NCI-H82 treated with DMSO at 0.1 percent for 48 hours (cell line): Measurements from ENCODE around the gene SEZ6L.

Experiments
- DNase-seq: peaks from one replicate; lab custom pipeline; 2025; ENCODE audit not compliant: unreplicated experiment; lab: John Stamatoyannopoulos, UW

Gene SEZ6L

DNA sequence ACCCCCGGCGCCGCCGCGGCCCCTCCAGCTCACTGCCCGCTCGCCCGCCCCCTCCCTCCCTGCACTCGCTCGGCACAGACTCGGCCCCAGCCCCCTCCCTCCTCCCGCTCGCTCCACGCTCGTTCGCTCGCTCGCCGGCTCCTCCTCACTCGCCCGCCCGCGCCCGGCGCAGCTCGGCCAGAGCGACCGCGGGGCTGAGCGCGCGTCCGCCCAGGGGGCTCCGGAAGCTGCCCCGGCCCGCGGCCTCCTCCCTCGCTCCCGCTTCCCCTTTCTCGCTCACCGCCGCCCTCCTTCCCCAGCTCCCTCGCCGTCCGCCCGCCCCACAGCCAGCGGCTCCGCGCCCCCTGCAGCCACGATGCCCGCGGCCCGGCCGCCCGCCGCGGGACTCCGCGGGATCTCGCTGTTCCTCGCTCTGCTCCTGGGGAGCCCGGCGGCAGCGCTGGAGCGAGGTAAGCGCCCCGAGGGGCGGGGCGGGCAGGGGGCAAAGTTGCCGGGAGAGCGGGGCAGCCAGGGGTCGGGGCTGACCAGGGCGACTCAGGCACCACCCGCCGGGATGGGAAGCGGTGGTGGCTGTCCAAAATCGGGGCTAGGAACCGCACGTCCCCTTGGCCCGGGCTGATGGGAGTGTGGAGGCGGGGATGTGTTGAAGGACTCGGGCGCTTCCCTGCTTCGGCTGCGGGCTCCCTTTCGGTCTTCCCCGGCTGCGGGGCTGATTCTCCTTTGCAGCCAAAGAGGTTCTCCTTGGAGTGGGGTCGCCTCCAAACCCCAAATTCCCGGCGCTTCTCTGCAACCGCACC is at the start of gene SEZ6L:
Gene SEZ6L (plus strand): TSS at position 148 of the 797 bp plus-strand sequence. CDS start 208 bp downstream, at position 356.
- peak; percentile 18 for DNase-seq

DNA sequence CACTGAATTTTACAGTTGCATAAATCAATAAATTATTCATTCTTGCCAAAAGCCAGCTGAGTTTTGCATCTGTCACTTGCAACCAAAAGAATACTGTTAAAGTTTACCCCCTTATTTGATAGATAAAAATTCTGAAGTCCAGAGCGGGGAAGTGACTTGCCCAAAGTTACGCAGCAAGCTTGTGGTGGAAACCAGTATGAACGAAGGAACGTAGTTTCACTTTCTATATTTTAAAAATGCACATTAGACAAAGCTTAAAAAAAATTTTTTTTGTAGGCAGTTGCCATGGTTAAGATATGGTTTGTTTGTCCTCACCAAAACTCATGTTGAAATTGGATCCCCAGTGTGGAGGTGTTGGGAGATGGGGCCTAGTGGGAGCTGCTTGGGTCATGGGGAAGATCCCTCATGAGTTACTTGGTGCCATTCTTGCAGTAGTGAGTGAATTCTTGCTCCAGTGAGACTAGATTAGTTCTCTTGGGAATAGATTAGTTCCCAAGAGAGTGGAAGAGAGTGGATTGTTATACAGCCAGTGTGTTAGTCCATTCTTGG is 46.3 kb upstream of the SEZ6L start:
- no peak for DNase-seq

DNA sequence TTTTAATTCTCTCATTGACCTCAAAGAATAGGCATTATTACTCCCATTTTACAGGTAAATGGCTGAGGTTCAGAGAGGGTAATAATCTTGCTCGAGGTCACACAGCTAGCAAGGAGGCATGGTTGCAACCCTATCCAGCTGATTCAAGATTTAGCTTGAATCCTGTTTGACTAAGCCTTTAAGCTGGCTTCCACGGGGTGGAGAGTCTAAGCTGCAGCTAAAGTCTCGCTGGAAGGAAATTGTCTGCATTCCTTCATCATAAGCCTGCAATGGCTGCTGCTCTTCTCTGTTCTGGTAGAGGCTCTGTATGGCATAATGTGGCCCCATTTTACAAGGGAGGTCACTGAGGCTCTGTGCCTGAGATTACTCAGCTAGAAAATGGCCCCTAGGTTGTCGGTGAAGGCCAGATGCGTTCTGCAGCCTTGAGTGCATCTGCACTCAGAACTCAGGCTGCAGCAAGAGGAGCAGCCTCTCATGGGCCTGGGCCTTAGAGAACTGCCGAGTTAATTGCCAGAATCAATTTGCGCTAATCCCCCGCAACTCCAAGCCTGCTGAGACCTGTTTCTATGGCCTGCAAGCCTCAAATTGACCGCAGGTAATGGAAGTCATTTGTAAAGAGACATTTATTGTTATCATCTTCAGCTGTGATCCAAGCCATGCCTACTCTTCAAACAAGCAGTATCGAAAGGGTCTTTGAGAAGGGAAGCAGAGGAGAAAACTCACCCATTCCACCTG is 44.1 kb upstream of the SEZ6L start:
- peak; percentile 50 for DNase-seq

DNA sequence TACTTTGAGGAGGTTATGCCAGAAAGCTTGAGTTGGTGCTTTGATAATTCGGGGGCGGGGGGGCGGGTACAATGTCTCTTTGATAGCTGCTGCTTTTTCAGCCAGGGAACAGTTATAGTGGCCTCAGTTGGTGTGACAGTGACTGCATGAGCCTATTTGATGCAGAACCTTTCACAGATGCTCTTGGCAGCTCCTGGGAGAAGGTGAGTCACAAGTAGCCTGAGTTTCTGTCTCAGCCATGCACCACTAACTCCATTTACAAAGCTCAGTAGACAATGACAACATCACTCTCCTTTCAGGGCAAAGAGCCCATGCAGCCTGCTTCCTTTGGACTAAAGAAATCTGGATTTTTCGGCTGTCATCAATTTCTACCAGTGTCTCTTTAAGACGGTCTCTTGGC is 42.1 kb upstream of the SEZ6L start:
- no peak for DNase-seq

DNA sequence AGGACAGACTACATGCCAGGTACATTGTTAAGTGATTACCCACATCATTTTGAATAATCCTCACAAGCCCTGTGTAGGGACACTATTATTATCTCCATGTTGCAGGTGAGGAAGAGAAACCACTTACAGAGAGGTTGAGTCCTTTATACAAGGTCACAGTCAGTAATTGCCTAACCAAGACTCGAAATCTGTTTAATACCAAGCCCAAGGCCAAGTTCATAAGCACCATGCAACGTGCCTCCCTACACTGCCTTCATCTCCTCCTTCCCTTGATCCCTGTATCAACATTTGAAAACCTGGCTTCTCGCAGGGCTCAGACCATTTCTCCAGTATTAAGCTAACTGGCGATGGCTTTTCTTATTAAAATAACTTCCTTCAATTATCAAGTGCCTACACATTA is 41.7 kb upstream of the SEZ6L start:
- DNase-seq = no peak

DNA sequence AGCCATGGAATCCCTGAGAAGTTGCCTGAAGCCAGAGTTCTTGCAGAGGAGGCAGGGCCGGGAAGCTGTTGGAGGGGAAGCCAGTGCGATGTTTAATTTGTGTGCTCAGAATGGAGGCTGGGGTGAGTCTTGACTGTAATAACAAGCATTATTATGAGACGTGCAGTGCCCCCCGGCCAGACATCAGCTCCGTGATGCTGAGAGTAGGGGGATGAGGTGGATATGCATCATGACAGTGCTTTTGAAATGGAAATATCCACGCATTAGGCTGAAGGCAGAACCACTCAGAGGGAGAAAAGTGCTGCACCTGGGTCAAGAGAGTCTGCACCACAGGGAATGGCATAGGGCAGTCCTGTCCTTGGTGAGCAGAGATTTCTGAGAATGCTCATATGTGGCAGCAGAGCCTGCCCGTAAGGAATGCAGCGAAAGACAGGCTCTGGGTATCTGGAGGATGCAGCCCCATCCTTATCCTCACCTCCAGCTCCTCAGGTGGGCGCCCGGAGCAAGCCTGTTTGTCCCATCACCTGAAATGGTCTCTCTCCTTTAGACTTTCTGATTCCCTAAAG is 37.6 kb upstream of the SEZ6L start:
- DNase-seq = no peak

DNA sequence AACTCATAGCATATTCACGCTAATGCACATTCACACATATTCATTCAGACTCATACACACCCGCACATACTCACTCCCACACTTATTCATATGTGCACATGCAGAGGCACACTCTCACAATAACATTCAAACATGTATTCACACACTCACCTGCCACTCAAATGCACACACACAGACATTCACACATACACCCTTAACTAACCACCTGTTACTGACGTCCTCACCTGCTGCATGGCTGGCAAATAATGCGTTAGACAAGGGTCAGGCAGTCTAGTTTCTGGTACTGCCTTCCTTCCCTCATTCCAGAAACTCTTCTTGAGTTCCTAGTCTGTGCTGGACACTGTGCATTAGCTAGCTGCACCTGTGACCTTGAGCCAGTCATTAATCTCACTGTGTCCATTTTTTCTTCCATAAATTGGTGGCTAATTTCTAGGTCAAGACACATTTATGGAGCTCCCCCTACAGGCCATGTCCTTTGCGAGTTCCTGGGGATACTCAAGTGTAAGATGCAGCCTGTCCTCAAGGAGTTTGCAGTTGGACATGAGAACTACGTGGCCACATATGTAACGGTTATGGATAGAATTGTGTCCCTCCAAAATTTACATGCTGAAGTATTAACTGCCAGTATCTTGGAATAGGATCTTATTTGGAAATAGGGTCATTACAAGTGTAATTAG is 34.5 kb upstream of the SEZ6L start:
- no peak for DNase-seq

DNA sequence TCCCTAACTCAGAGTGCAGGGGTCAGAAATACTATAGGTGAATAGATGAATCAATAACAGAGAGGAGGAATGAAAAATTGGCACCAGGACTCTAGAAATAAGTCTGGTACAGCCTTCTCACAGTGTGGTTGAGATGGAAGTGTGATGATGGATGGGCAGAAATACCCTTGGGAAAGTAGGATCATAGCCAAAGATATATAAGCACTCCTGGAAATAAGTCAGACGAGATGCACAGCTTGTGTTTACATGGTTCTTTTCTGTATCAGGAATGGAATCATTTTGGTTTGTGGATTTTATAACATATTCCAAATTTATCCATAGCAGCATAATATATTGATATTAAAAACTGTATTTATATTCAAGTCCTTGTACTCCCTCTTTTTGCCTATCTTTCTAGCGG is 33.5 kb upstream of the SEZ6L start:
- DNase-seq = no peak

DNA sequence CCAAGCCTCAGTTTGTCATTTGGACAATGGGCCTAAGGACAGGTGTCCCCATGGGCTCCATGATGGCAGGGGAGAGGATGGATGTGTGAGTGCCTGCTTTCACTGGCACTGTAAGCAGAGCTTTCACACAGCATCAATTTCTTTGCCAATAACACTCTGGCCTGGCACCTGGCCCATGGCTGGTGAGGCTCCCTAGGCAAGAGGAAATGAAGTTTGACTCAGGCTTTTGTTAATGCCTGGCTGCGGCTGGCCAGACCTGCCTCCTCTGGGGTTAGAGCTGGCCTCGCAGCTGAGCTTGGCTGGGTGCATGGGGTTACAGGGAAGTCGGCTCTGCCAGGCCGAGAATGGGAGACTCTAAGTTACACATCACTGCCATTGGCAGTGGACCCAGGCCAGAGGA is 30.0 kb upstream of the SEZ6L start:
- DNase-seq = no peak

DNA sequence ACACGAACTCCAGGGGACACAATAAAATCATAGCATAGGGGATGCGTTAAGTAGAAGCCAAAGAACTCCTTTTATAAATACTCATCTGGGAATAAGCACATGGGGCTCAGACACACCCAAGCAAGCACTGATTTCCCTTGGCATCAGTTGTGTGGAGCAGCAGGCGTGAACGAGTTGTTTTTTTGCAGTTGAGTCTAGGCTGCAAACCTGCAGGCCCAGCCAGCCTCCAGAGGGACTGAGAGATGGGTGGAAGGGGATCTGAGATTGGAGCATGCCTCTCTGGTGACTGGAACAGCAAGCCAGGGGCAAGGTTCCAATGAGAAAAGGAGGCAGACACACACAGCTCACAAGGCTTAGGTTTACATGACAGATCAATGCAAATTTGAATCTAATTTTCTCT is 27.4 kb upstream of the SEZ6L start:
- no peak for DNase-seq

DNA sequence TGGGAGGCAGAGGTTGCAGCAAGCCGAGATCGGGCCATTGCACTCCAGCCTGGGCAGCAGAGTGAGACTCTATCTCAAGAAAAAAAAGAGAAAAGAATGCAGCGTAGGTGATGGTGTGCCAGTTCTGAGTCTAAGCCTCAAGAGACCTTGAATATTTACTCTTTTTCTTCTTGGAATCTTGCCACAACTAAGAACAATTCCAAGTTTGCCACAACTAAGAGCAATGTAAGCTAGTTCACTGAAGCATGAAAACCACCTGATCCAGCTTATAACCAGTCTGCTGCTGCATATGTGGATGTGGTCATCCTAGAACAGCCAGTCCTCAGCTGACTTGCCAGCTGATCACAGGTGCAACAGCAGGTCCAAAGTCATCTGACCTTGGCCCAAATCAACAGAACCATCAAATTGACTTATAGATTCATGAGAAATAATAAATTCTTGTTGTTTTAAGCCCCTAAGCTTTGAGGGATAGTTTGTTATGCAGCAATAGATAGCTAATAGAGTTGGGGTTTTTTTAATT is 25.4 kb upstream of the SEZ6L start:
- DNase-seq = peak; percentile 4

DNA sequence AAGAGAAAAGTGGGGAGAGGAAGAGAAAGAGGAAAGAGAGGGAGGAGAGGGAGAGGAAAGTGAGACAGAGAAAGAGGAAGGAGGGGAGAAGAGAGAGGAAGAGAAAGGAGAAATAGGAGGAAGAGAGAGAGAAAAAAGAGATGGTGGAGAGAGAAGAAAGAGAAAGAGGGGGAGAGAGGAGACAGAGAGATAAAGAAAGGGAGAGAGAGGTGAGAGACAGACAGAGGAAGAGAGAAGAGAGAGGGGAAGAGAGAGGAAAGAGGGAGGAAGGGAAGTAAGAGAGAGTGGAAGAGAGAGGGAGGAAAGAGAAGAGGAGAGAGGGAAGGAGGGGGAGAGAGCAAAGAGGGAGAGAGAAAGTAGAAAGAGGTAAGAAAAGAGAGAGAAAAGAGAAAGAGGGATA is 9.4 kb upstream of the SEZ6L start:
- no peak for DNase-seq

DNA sequence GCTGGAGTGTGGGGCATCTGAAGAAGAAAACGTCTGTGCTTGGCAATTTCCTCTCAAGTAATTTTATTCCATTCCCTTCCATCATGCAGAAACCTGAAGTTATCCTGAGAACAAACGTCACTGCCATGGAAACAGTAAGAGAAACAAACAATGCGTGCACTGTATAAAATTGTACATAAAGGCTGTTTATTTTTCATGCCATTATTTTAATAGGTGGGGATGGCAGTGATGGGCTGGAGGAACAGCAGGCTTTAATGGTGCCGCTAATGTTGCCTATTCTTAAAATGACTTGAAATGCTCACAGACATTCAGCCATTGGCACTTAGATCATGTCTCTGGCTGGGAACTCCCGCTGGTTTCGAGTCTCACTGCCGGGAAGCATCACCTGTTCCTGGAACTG is 7.5 kb upstream of the SEZ6L start:
- no peak for DNase-seq

DNA sequence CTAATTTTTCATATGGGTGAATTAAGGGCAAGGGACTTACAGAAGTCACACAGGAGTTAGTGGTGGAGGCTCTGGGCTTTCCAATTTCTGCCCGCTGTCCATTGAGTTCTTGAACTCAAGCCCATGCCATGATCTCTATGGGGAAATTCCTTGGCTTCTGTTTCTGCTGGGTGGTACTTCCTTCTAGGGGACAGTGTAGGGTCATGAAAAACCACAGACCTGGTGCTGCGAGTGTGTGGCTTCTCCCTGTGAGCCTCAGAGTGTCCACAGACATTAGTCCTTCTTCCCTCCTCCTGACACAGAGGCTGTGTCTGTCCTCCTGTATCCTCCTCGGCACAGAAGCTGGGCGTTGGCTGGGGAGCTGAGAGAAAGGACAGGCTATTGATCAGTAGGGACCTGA is 6.3 kb upstream of the SEZ6L start:
- no peak for DNase-seq

DNA sequence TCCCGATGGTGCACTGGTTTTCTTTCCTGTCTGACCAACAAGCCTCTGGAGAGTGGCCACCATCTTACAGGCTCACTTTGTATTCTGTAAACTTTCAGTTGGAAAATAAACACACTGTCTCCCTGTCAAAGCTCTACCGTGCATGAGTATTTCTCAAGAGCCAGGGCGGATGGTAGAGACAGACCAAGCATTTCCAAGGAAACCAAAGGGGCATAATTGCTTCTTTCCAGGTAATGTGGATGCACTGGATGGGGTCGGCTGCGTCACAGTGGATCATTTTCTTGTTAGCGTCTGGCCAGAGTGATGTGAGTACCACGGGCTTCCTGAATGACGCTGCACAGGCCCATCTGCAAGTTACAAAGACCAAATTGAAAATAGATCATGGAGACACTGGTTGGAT is 5.1 kb upstream of the SEZ6L start:
- no peak for DNase-seq

DNA sequence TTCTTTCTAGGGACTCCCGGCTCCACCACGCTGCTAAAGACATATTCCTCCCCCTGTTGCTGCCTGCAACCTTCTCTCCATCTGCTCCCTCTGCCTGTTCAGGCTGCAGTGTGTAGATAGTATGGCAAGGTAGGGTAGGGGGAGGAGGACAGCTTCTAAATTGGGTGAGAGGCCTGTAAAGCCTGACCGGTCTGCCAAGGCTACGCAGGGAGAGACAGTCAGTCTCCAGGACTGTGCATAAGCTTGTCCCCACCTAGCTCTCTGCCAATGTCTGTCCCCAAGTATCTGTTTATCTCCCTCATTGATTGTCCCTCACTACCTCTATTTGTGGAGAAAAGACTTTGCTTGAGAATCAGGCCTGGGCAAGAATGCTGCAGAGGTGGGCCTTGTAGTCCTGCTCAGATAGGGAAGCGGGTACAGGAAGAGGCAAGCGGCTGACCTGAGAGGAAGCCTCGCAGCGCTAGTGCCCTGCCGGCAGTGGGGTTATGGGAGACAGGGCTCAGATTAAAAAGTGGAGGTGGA is 871 bp upstream of the SEZ6L start:
- DNase-seq = no peak

DNA sequence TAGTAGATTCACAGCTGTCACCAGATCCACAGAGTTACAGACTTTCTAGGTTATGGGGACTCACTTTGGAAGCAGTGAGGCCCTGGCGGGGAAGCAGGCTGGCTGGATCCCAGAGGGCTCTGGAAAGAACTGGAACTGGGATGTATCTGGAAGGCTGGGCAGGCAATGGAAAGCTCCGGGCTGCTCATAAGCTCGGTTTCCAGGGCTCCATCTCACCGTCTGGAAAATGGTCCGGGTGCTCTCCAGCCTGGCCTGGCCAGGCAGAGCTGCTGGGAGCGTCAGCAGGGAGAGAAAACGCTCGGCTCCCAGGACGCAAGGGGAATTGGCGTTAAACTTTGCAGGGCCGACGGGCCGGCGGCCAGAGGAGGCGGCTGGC is 335 bp upstream of the SEZ6L start:
- DNase-seq = no peak

DNA sequence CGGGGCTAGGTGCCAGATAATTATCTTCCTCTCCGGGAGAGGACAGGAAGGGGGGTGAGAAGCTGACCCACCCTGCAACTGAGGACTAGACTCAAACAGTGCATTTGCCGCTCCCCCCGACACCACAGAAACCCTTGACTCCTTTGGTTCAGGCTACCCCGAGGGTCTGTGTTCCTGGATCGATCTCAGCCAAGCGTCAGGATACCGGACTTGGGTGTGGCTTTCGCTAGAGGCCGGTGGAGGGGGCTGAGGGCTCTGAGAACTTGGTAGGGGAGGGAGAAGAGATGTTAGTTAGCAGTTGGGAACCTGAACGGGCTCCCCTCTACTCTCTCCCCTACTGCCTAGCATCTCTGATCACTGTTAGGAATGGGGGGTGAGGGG is 840 bp downstream of the SEZ6L start:
- DNase-seq = no peak

DNA sequence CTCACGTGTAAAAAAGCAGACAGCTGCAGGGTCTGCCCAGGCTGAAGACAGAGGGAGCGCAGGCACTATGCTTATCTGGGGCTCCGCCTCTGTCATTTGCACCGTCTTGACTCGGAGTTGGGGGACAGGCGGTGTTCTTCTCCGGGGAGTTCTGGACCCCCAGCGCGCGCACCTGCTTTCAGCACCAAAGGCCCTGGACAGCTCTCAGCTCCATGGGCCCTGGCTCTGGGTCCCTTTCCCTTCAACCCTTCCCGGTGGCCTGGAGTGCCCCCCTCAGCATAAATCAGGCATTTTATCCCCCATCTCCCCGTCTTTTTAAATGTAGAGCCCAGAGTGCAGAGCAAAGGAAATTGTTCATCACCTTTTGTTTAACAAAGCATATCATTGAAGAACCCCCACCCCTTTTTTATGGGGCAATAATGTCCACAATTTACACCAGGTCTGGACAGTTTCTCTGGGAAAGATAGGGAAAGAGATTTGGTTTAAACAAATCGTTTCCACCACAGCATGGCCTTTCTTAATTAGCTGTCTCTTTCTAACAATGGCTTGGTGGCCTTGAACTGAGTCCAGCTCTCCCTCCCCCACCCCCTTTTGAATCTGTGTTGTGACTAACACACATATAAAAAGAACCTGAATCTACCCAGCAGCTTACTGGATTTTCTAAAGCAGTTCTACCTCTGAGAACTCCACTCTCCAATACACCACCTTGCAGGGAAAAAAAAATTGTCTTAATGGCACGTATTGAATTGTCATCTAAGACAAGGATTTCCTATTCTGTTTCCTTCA is 1.7 kb downstream of the SEZ6L start:
- no peak for DNase-seq

DNA sequence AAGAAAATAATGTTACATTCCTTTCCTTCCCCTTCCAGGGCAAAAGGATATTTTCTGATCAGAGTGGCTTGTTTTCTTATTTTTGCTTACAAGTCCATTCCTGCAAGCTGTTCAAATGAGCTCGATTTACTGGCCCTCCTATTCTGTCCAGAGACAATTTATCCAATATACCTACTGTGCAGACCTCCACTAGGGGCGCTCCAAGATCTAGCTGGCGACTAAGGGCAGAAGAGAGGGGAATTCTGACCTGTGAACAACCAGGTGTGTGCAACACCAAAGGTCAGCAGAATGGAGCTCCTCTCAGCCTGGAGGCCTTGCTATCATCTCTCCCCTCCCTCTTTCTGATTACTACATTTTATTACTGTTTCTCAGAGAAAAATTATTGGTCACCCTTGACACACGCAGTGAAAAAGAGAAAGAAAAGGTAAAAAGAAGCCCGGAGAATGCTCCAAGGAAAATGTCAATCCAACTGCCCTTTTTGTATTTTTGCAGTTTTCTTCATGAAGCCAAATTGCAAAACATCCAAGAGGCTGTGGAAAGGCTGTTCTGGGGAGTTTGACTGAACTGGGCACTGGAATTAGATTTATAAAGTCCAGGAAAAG is 3.2 kb downstream of the SEZ6L start:
- DNase-seq = peak; percentile 12
